Heart right ventricle (tissue), 16 donors: ENCODE results near the gene LGSN. TPM values are rescaled to one million over a fixed set of nuclear protein-coding genes. Genes with fewer than 3 reads are reported as not detected.
"Not testable (repeated sequence)": the region's sequence is repeated elsewhere in the genome, so short reads cannot be mapped to it uniquely, and the experiment has no call there.

Source experiments
- ATAC-seq, 8 donors: fragments of 200-7000 bp; cut with Tn5 transposase; one replicate each; pipeline ENCODE4 v1.9.1; 2020; ENCODE audit warnings: mild to moderate bottlenecking in 8 of 8, moderate library complexity in 8 of 8, moderate number of reproducible peaks in 1 of 8
- DNase-seq, 2 donors: peaks; one replicate each; pipeline ENCODE4 v3.0.0-alpha.2; 2020
- H3K27ac ChIP-seq, 10 donors: fragments of 200-600 bp; sonication (generic) in 2 of 10; one replicate each; pipeline versions ENCODE4 v1.5.0 to v1.8.0; 2020 to 2022; ENCODE audit warnings: mild to moderate bottlenecking in 3 of 10
- H3K27me3 ChIP-seq, 7 donors: fragments of 200-600 bp; one replicate each; pipeline ENCODE4 v1.8.0; 2021 to 2022; ENCODE audit warnings: mild to moderate bottlenecking in 2 of 7
- H3K36me3 ChIP-seq, 9 donors: fragments of 200-600 bp; sonication (generic) in 1 of 9; one replicate each; pipeline versions ENCODE4 v1.5.0 to v1.8.0; 2020 to 2022; ENCODE audit warnings: mild to moderate bottlenecking in 2 of 9
- H3K4me1 ChIP-seq, 9 donors: fragments of 200-600 bp; sonication (generic) in 1 of 9; one replicate each; pipeline versions ENCODE4 v1.5.0 to v1.8.0; 2020 to 2022; ENCODE audit warnings: mild to moderate bottlenecking in 4 of 9
- H3K4me3 ChIP-seq, 10 donors: fragments of 200-600 bp; sonication (generic) in 2 of 10; one replicate each; pipeline versions ENCODE4 v1.5.0 to v1.8.0; 2020 to 2022; ENCODE audit warnings: mild to moderate bottlenecking in 7 of 10, moderate library complexity in 2 of 10
- H3K9me3 ChIP-seq, 11 donors: fragments of 200-600 bp in 10 of 11; sonication (generic) in 2 of 11; one replicate each; pipeline versions ENCODE4 v1.5.0 to v1.8.0; 2013 to 2022; ENCODE audit warnings: mild to moderate bottlenecking in 2 of 11, control low read depth in 1 of 11, moderate library complexity in 1 of 11
- CTCF ChIP-seq, 9 donors: fragments of 200-600 bp; sonication (generic) in 2 of 9; IDR thresholded peaks; one replicate each; pipeline versions ENCODE4 v1.5.0 to v1.8.0; 2021 to 2022; ENCODE audit warnings: antibody characterized with exemption in 9 of 9, mild to moderate bottlenecking in 5 of 9, moderate library complexity in 1 of 9
- WGBS, 2 donors: extraction: QIAGEN DNeasy Blood & Tissue Kit; methylation state at CpG; one replicate each; pipeline ENCODE4 v1.1.7; 2013; ENCODE audit warnings: inconsistent platforms in 1 of 2; 5-methylcytosine and 5-hydroxymethylcytosine counted together
- intact Hi-C, 10 donors: fragments of 100-400 bp; cut with DNase I; formaldehyde crosslinking; loops; one replicate each; pipeline versions ENCODE4 v1.11.1 to v1.14.2; 2022
- polyA plus RNA-seq, 2 donors: library from polyadenylated mRNA; stranded (reverse); fragments of 200-250 nt; gene quantifications; one replicate each; pipeline ENCODE4 v1.2.3, GENCODE V29; 2013
- total RNA-seq, 10 donors: library from RNA; stranded (reverse); fragmentation: NEBNext Ultra II Directional in 3 of 10; extraction: Animal tissue kit (Norgen Biotek cat#: 25700) in 3 of 10; gene quantifications; one replicate each; pipeline versions ENCODE4 v1.2.1 to v1.2.4, GENCODE V29; 2021 to 2023
- donor health status: Arrhythmogenic right ventricular cardiomyopathy.
- donor health status: ischemic (EF 13 %, LVEDD 7.1; RV severe dilation, severe dysfunction).
- donor health status: healthy with polysubstance abuse.
- donor health status: DM: no; HTN: yes; CAD: no.
- donor health status: DM: no; HTN: no; CAD: no.
- donor health status: ischemic (EF 25% LVEDD 6.9; RV normal size, moderate dysfunction).
- donor health status: ischemic (EF 25% LVEDD 5.7; RV mildly dilated, moderate dysfunction).
- donor health status: healthy.
- donor health status: DM: yes; HTN: yes; CAD: no.
- donor health status: Ischemic cardiomyopathy.
- donor health status: ischemic (EF 35%, LVEDD 5.7; RV mildly dilated, moderate dysfunction).
- donor health status: nonischemic (EF 11% LVEDD 7.7; RV severe dilation, severe dysfunction).
- donor health status: DM: yes; HTN: yes; CAD: no.
- donor health status: PGD.
- donor health status: ischemic (EF 29% LVEDD 5.4; RV normal size, mild dysfunction).
- donor health status: nonischemic (EF 23%, LVEDD 6.1; RV moderate dilation, normal function).

The LGSN gene
- total and polyA plus RNA-seq, 12 donors: not detected

GRCh38 chr6:63236398-63236817, 83.4 kb downstream of the LGSN start:
- 48% methylated on average over 3 of the region's 3 CpGs for WGBS, 2 donors
- no peaks in the 10 kb centered on the region for H3K4me1 ChIP-seq
- H3K27ac ChIP-seq: no peak overlapping the region
- no peak for TF ChIP-seq CTCF (IDR thresholded peaks at IDR 0.05)
- intact Hi-C loops: no loop called here
- DNase-seq (no peak), ATAC-seq (no peak)
- peaks cover 0 to 18% (median 0%) of the 10 kb centered on the region in 11 donors for H3K9me3 ChIP-seq
- H3K27me3 ChIP-seq: no peaks in the 10 kb centered on the region
- H3K36me3 ChIP-seq: no peaks in the 10 kb centered on the region
- no peak overlapping the region for H3K4me3 ChIP-seq

DNA sequence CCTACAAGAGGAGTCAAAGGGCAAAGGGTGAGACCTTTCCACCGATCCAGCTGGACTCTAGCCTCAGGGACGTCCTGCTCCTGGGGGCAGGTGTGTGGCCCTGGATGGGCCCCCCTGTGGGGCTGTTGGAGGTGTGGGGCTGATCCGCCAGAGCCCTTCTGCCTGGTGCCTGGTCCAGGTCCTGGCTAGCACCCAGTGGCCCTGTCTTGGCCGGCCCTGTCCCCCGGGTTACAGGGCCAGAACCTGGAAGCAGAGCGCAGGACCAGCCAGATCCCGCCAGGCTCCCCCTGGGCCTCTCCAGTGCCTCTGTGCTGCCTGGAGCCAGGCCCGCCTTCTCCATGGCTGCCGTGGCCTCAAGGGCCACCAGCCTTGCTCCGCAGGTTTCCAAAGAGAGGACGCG, 89.3 kb downstream of the LGSN start:
- DNase-seq, H3K36me3 ChIP-seq, H3K4me3 ChIP-seq, H3K27me3 ChIP-seq, intact Hi-C loops, H3K4me1 ChIP-seq, ATAC-seq, H3K27ac ChIP-seq: not testable (repeated sequence)
- H3K9me3 ChIP-seq: peaks cover 0 to 18% (median 0%) of the 10 kb centered on the region in 11 donors
- WGBS, 2 donors: 83 to 89% methylated on average over 10 to 12 of the region's 12 CpGs

- H3K4me3 ChIP-seq, H3K27me3 ChIP-seq, intact Hi-C loops, DNase-seq, H3K4me1 ChIP-seq, ATAC-seq, H3K36me3 ChIP-seq, H3K27ac ChIP-seq: not testable (repeated sequence)
- H3K9me3 ChIP-seq: peaks cover 0 to 13% (median 0%) of the 10 kb centered on the region in 11 donors
- 85 to 90% methylated on average over 13 of the region's 13 CpGs for WGBS, 2 donors
Observed at GRCh38 chr6:63230027-63230426, 89.8 kb downstream of the LGSN start.

DNA sequence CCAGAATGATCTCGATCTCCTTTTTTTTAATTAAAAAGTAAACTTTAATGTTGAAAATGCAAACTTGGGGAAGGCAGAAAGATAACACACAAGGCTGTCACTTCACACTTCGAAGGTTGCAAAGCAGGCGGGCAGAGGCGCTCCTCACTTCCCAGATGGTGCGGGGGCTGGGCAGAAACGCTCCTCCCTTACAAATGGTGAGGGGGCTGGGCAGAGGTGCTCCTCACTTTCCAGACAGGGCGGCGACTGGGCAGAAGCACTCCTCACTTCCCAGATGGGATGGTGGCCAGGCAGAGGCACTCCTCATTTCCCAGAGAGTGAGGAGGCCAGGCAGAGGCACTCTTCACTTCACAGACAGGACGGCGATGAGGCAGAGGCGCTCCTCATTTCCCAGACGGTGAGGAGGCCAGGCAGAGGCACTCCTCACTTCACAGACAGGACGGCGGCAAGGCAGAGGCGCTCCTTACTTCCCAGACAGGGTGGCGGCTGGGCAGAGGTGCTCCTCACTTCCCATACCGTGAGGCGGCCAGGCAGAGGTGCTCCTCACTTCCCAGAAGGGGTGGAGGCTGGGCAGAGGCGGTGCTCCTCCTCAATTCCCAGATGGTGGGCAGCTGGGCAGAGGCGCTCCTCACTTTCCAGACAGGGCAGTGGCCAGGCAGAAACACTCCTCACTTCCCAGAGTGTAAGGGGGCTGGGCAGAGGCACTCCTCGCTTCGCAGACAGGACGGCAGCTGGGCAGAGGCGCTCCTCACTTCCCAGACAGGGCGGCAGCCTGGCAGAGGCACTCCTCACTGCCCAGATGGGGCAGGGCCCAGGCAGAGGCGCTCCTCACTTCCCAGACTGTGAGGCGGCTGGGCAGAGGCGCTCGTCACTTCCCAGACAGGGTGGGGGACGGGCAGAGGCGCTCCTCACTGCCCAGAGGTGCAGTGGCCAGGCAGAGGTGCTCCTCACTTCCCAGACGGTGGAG, 91.6 kb downstream of the LGSN start:
- H3K4me3 ChIP-seq, ATAC-seq, H3K4me1 ChIP-seq, H3K27me3 ChIP-seq, H3K36me3 ChIP-seq, H3K27ac ChIP-seq, intact Hi-C loops, H3K9me3 ChIP-seq, DNase-seq: not testable (repeated sequence)
- 89 to 93% methylated on average over 32 of the region's 32 CpGs for WGBS, 2 donors

- ATAC-seq, H3K36me3 ChIP-seq, intact Hi-C loops, H3K27ac ChIP-seq, H3K4me3 ChIP-seq, H3K4me1 ChIP-seq, H3K9me3 ChIP-seq, DNase-seq, H3K27me3 ChIP-seq: not testable (repeated sequence)
- 60 to 64% methylated on average over 4 of the region's 4 CpGs for WGBS, 2 donors
Observed at GRCh38 chr6:63225987-63226386, 93.8 kb downstream of the LGSN start.

Other genes with a start within 250 kb of the LGSN start
- gene FKBP1C, start 108.5 kb downstream of the LGSN start, total RNA-seq: 1 to 10 TPM in 5 of 10 donors, under 1 TPM in 3, not detected in 2; 0.25 to 2.9 (median 2.0) TPM
- gene FKBP1C, start 108.5 kb downstream of the LGSN start, polyA plus RNA-seq: 1 to 10 TPM in 1 of 2 donors, not detected in 1; 1.6 TPM